ENCODE results near the gene DPP4.
"Not testable (repeated sequence)": the region's sequence is repeated elsewhere in the genome, so short reads cannot be mapped to it uniquely, and the experiment has no call there.

Gene DPP4

GRCh38 chr2:162056796-162057399 is 17.1 kb downstream of the DPP4 start:
- no peak for DNase-seq

DNA sequence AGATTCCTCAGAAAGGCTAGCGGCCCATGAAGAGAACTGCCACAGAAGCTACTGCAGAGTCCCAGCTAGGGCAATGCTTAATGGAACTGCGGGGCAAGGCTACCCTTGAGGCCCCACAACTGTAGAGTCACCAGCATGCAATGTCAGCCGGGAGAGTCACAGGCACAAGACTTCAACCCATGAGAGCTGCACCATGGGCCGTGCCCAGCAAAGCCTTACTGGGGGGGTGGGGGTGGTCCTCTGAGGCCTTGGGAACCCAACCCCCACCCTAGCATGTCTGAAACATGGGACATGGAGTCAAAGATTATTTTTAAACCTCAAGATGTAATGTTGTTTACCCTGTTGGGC is 20.2 kb downstream of the DPP4 start:
- DNase-seq: no peak

GRCh38 chr2:162053066-162053807 is 20.8 kb downstream of the DPP4 start:
- DNase-seq: no peak

- DNase-seq: no peak
These were observed 23.5 kb downstream of the DPP4 start for GRCh38 chr2:162050513-162050961.

- DNase-seq: not testable (repeated sequence)
These were observed 24.9 kb downstream of the DPP4 start for GRCh38 chr2:162049089-162049488.

- no peak for DNase-seq
These were observed 29.4 kb downstream of the DPP4 start for GRCh38 chr2:162044586-162044985.

GRCh38 chr2:162043132-162043531 is 30.9 kb downstream of the DPP4 start:
- DNase-seq: no peak

GRCh38 chr2:162041485-162041884 is 32.5 kb downstream of the DPP4 start:
- DNase-seq: no peak

- DNase-seq: no peak
These were observed 35.3 kb downstream of the DPP4 start for GRCh38 chr2:162038725-162039124.

GRCh38 chr2:162037886-162038285 is 36.1 kb downstream of the DPP4 start:
- DNase-seq: no peak

GRCh38 chr2:162037028-162037795 is 36.8 kb downstream of the DPP4 start:
- DNase-seq: no peak

DNA sequence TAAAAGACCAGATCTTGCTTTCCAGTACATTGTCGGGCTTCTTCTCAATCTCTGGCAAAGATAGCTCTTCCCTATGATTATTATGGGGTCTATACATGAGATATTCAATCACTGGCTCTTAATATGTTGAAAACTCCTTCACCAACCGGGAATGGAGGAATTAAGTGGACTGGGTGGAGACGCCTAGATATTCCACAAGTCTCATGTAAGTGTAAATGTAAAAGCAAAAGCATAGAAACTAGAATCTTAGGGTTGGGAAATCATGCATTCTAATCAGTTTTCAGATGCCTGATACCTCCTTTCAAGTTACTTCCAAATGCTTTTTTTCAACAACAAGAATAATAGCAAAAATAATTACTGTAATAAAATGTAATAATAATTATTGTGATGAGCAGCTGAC is 38.0 kb downstream of the DPP4 start:
- no peak for DNase-seq

- DNase-seq: no peak
These were observed 43.4 kb downstream of the DPP4 start for GRCh38 chr2:162030363-162031190.

- no peak for DNase-seq
These were observed 44.6 kb downstream of the DPP4 start for GRCh38 chr2:162029287-162029901.

- no peak for DNase-seq
These were observed 45.5 kb downstream of the DPP4 start for GRCh38 chr2:162028511-162028910.

- DNase-seq: no peak
These were observed 48.7 kb downstream of the DPP4 start for GRCh38 chr2:162025121-162025911.

GRCh38 chr2:162022290-162022945 is 51.6 kb downstream of the DPP4 start:
- no peak for DNase-seq

DNA sequence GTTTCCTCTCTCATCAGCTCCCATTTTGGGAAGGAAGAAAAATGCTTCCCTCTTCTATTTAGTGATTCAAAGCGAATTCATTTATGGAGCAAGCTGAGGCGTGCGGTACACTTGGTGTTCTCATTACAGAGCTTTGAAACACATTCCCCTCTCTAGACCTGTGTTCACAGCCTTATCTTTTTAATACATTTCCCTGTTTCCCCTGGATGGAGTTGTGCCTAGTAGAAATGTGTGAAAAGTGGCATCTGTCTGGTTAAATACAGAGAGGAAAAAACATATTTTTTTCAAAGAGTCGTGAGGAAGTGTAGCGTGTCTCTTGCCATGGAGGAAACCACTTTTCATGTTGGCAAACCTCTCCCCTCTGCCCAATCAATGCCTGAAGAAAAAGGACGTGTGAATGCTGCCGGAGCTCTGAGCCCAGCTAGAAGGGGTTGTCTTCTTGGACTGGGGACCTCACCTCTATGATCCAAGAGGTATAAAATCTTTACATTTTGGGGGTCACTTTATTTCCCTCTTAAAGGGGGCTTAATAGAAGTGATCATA is 52.4 kb downstream of the DPP4 start:
- no peak for DNase-seq

- no peak for DNase-seq
These were observed 55.5 kb downstream of the DPP4 start for GRCh38 chr2:162018530-162018929.

- DNase-seq: no peak
These were observed 56.8 kb downstream of the DPP4 start for GRCh38 chr2:162017233-162017632.

- no peak for DNase-seq
These were observed 57.9 kb downstream of the DPP4 start for GRCh38 chr2:162016080-162016479.
